HL-60 (cell line): Measurements from ENCODE around the gene NTN1.

Source experiments
- GABPA ChIP-seq: IDR thresholded peaks from 2 replicates; pipeline ENCODE4 v1.6.1; 2012; ENCODE audit warnings: low read depth
- POLR2AphosphoS5 ChIP-seq: IDR thresholded peaks from 2 replicates; pipeline ENCODE4 v1.6.1; 2012; ENCODE audit warnings: low read depth
- REST ChIP-seq: IDR thresholded peaks from 2 replicates; pipeline ENCODE4 v1.6.1; 2012; ENCODE audit warnings: low read depth; ENCODE audit not compliant: insufficient replicate concordance
- TF ChIP-seq, protein P1 (sequence below): IDR thresholded peaks from one replicate; pipeline ENCODE4 v1.5.1; 2011; ENCODE audit warnings: low read length, control low read depth, inconsistent platforms; ENCODE audit not compliant: insufficient read depth

- TF ChIP-seq, protein P1, sequence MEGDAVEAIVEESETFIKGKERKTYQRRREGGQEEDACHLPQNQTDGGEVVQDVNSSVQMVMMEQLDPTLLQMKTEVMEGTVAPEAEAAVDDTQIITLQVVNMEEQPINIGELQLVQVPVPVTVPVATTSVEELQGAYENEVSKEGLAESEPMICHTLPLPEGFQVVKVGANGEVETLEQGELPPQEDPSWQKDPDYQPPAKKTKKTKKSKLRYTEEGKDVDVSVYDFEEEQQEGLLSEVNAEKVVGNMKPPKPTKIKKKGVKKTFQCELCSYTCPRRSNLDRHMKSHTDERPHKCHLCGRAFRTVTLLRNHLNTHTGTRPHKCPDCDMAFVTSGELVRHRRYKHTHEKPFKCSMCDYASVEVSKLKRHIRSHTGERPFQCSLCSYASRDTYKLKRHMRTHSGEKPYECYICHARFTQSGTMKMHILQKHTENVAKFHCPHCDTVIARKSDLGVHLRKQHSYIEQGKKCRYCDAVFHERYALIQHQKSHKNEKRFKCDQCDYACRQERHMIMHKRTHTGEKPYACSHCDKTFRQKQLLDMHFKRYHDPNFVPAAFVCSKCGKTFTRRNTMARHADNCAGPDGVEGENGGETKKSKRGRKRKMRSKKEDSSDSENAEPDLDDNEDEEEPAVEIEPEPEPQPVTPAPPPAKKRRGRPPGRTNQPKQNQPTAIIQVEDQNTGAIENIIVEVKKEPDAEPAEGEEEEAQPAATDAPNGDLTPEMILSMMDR = no peak
- no peak for TF ChIP-seq POLR2AphosphoS5
- TF ChIP-seq REST = no peak
- no peak for TF ChIP-seq GABPA
Measured at GRCh38 chr17:9223531-9223930, 202.2 kb downstream of the NTN1 start.
